GM19468 (cell line): ENCODE data around the gene S100A3.
"Not testable (repeated sequence)": the region's sequence is repeated elsewhere in the genome, so short reads cannot be mapped to it uniquely, and the experiment has no call there.

Experiments
- ATAC-seq: cut with Tn5 transposase; IDR thresholded peaks from one replicate; pipeline ENCODE4 v1.9.1; 2021; ENCODE audit warnings: mild to moderate bottlenecking, moderate library complexity, moderate number of reproducible peaks; ENCODE audit not compliant: unreplicated experiment; ENCODE audit errors: extremely low read depth

The S100A3 gene, protein sequence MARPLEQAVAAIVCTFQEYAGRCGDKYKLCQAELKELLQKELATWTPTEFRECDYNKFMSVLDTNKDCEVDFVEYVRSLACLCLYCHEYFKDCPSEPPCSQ

DNA sequence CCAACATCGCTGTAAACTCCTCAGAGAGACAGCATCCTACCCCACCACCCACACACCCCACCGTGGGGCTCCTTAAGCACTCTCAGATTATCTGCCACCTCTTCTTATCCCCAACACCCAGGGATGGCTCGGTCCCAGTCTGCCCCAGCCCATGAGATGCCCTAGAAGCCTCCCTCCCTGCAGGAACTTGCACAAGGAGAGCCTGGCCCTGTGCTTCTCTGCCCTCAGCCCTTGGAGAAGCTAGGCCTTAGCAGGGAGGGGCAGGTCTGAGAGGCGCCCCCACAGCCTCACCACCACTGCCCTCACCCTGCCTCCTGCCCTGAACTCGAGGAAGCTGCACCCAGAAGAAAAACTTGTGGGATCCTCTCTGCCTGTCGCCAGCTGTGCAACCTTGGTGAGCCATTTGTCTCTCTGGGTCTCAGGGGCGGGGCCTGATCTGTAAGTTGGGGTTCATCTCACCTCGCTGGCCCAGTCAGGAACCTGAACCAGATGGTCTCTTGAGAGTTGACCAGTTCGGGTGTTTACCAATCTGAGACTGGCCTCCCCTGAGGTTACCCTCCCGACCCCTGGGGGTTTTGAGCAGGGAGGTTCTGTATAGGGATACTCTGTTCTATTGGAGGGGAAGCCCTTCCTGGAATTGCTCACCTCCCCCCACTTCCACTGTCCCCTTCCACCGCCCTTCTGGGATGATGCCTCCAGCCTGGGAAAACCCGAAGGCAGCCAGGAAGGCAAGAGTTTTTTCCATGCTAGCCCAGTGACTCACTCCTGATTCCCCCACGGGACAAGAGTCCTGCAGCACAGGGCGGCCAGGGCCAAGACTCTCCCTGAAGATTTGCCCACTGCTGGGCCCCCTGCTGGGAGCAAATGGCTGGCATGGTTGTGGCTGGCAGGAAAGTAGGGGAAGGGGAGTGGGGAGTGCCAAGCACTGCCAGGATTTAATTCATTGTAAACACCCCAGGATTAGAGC, at the start of gene S100A3:
Gene S100A3 (minus strand): TSS at position 537 of the 967 bp plus-strand sequence. CDS start 773 bp downstream, outside the sequence.
- no peak for ATAC-seq

DNA sequence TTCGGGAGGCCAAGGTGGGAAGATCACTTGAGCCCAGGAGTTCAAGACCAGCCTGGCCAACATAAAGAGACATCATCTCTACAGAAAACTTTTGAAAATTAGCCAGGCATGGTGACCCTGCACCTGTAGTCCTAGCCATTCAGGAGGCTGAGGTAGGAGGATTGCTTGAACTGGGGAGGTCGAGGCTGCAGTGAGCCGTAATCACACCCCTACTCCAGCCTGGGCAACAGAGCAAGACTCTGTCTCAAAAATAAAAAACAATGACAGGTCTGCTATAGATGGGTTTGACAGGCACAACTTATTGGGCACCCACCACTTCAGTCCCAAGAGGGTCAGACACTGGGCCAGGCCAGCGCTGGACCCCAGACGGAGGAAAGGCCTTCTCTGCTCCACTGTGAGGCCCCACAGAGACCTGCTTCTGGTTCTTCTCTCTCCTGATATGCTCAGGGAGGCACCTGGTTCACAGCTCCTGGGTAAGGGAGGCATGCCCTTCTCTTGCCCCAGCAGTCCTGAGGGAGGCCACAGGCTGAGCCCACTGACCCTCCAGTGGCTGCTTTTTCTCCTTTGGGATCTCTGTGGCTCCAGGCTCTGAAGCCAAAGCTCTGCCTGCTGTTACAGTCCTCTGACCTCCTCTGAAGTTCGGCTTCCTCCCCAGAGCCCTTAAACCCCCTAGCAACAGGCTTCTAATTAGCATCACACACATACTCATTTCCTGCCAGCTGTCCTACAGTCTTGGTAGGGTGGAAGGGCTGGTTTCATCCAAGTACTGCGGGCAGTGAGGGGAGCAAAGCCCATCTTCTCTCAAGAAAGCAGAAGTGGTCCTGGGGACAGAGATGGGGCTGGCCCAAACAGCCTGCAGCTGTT, 49.5 kb upstream of the S100A3 start:
- peak; percentile 92 for ATAC-seq

DNA sequence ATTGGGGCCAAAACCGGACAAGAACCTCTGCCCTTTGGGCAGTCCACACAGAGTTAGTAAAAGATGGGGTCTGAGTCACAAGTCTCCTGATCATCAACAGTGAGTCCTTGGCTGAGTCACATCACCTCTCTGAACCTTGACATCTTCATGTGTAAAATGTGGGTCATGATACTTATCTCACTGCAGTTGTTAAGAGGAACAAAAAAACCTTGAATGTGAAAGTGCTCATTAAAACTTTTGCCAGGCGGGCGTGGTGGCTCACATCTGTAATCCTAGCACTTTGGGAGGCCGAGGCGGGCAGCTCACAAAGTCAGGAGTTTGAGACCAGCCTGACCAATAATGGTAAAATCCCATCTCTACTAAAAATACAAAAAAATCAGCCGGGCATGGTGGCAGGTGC, 48.1 kb upstream of the S100A3 start:
- ATAC-seq = no peak

DNA sequence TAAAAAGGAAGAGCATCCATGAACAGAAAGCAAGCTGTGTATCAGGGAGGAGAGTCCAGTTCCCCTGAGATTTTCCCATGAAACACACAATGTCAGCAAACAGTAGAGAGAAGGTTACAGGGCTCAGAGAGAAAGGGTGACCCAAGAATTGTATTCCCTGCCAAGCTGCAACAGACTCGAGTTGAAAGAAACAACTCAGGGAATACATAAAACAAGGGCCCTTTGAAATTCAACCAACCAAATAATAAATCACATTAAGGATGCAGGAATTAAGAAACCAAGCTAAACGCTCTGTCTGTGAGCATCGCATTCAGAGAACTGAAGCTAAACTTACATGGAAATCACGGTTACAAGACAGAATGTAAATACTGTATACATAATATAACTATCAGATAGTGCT, 43.7 kb upstream of the S100A3 start:
- ATAC-seq = no peak

DNA sequence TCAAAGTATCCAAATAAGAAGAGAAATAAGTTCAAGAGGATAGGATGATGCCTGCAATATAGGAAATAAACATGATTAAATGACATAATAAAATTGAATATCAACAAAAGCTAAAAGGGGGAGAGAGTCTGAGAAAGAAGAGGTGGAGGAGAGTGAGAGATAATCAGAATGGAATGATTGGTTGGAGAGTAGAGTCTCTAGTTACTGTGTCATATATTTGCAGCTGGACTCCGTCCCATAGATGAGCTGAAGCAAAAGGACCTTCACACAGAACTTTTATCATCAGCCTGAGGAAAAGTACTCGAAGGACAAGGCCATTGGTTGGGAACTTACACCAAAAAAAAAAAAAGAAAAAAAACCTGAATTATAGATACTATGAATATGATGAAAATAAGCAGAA, 39.4 kb upstream of the S100A3 start:
- no peak for ATAC-seq

DNA sequence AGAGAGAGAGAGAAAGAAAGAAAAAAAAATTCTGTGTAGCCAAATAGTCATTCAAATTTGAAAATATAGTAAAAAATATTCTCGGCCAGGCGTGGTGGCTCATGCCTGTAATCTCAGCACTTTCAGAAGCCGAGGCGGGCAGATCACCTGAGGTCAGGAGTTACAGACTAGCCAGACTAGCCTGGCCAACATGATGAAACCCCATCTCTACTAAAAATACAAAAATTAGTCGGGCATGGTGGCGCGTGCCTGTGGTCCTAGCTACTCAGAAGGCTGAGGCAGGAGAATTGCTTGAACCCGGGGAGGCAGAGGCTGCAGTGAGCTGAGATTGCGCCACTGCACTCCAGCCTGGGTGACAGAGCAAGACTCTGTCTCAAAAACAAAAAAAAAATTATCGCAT, 39.0 kb upstream of the S100A3 start:
- ATAC-seq = not testable (repeated sequence)

DNA sequence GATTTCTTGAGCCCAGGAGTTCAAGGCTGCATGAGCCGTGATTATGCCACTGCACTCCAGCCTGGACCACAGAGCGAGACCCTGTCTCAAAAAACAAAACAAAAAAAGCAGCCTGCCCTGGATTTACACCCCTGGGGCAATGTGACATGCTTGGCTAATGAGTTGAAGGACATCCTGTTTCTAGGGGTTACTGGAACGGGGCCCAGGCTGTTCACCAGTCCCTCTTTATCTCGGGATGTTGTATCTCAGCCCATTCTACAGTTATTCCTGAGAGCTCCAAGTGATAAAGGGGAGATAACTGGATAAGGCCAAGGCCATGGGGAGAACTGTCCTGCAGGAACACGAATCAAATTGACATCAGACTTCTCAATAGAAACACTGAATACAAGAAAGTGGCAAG, 38.3 kb upstream of the S100A3 start:
- no peak for ATAC-seq

DNA sequence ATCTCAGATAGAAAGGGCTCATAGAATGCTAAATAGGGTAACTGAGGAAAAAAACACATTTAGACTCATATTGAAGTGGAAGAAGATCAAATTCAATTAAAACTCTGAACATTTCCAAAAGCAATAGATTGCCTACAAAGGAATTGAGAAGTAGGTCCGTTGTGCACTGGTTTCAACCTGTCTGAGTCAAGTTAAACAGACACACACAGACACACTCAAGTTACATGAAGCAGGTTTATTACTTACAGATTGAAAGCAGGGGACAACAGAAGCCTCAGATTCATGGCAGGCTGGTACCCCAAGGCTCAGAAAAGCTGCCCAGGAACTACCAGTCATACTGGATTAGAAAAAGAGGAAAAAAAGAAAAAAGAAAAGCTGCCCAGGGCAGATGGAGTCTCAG, 37.3 kb upstream of the S100A3 start:
- no peak for ATAC-seq

DNA sequence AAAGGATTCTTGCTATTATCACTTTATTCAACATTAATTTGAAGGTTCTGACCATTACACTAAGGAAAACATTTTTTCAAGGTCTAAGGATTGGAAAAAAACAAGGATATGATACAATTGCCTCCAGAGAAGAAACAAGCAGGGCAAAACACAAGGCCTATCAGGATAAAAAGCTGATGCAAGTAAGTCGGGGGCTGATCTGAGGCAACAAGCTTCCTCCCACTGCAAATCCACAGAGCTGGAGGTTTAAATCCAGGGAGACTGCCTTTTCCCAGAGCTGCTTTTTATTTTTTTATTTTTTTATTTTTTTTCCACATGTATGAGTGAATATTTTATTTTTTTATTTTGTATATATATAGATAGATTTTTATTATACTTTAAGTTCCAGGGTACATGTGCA, 35.9 kb upstream of the S100A3 start:
- ATAC-seq = no peak

DNA sequence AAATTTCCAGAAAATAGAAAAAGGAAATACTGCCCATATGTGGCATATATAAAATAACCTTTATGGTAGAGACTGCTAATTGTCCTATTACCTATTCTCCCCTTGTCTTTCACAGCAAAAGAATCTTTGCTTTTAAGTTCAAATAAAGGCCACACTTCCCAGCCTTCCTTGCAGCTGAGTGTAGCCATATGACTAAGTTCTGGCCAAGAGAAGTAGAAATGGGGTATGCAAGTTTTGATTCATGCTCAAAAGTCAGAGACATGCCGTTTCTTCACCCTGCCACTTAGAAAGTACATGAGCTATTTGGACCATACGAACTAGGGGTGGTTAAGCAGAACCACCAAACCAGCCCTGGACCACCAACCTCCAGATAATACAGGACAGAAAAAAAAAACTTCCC, 34.9 kb upstream of the S100A3 start:
- no peak for ATAC-seq

DNA sequence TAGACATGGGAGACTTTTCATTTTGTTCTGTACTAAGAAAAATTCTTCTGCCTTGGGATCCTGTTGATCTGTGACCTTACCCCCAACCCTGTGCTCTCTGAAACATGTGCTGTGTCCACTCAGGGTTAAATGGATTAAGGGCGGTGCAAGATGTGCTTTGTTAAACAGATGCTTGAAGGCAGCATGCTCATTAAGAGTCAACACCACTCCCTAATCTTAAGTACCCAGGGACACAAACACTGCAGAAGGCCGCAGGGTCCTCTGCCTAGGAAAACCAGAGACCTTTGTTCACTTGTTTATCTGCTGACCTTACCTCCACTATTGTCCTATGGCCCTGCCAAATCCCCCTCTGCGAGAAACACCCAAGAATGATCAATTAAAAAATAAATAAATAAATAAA, 34.5 kb upstream of the S100A3 start:
- ATAC-seq = not testable (repeated sequence)

DNA sequence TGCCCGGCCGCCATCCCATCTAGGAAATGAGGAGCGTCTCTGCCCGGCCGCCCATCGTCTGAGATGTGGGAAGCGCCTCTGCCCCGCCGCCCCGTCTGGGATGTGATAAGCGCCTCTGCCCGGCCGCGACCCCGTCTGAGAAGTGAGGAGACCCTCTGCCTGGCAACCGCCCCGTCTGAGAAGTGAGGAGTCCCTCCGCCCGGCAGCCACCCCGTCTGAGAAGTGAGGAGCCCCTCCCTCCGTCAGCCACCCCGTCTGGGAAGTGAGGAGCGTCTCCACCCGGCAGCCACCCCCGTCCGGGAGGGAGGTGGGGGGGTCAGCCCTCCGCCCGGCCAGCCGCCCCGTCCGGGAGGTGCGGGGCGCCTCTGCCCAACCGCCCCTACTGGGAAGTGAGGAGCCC, 33.8 kb upstream of the S100A3 start:
- not testable (repeated sequence) for ATAC-seq

DNA sequence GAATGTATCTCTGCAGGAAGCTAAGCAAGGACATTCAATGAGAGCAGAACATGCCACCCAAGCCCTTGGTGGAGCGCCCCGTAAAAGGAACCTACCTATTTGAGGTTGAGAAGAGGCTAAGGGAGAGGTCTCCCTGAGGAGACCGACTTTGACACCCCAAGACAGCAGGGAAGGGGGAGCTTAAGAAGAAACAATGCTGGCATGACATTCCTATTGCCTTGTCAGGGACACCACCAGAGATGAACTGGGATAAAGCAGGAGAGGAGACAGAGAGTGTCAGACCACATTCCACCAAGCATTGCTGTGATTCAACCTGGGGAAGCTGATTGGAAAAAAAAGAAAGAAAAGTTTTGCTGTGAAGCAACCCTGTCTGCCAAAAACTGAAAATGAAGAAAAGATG, 29.9 kb upstream of the S100A3 start:
- ATAC-seq = no peak

DNA sequence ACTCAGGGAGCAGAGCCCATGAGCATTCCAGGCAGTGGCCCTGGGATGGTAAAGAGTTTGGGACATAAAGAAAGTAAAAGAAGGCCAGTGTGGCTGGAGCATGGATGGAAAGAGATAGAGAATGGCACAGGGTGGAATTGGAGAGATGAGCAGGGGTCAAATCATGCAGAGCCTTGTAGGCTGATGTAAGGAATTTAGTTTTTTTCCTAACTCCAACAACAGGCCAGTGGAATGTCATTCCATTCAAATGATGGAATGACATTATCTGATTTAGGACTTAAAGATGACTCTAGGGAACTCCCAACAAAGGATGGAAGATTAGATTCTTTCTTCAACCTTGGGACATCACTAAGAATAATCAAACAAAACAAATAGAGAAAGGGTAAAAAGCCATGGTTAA, 29.4 kb upstream of the S100A3 start:
- no peak for ATAC-seq

DNA sequence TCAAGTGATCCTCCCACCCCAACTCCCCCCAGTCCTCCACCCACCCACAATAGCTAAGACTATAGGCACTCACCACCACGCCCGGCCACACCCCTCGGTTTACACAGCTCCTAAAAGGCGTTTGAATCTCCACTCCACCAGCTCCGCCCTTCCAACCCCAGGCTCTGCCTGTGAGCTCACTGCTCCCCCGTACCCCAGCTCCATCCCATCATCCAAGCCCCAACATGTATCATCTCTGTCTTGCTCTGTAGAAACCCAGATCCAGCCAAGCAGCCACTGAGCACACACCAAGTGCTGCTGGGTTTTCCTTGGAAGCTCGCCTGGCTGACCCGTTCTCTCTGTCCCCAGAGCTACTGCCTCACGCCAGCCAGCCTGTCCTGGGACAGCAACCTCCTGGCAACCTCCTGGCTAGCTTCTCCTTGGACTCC, 28.6 kb upstream of the S100A3 start:
- no peak for ATAC-seq

DNA sequence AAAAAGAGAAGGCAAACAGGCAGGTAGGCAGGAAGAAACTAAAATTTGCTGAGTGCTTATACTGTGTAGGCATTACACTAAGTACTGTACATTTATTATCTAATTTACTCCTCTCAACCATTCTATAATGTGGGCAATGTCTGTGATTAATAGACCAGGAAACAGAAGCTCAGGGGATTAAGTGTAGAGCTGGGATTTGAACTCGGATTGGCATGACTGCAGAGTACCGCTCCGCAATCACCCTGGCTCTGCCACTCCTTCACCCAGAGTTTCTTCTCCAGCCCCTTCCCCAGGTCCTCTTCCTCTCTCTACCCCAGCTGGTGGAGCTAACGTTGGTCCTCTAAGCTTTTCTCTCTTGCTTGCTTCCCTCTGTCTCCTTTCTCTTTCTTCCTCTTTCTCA, 28.1 kb upstream of the S100A3 start:
- no peak for ATAC-seq

DNA sequence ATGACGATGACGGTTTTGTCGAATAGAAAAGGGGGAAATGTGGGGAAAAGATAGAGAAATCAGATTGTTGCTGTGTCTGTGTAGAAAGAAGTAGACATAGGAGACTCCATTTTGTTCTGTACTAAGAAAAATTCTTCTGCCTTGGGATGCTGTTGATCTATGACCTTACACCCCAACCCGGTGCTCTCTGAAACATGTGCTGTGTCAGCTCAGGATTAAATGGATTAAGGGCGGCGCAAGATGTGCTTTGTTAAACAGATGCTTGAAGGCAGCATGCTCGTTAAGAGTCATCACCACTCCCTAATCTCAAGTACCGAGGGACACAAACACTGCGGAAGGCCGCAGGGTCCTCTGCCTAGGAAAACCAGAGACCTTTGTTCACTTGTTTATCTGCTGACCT, 26.4 kb upstream of the S100A3 start:
- ATAC-seq = not testable (repeated sequence)

DNA sequence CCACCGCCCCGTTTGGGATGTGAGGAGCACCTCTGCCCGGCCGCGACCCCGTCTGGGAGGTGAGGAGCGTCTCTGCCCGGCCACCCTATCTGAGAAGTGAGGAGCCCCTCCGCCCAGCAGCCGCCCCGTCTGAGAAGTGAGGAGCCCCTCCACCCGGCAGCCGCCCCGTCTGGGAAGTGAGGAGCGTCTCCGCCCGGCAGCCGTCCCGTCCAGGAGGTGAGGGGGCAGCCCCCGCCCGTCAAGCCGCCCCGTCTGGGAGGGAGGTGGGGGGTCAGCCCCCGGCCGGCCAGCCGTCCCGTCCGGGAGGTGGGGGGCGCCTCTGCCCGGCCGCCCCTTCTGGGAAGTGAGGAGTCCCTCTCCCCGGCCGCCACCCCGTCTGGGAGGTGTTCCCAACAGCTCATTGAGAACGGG, 26.0 kb upstream of the S100A3 start:
- ATAC-seq = not testable (repeated sequence)

DNA sequence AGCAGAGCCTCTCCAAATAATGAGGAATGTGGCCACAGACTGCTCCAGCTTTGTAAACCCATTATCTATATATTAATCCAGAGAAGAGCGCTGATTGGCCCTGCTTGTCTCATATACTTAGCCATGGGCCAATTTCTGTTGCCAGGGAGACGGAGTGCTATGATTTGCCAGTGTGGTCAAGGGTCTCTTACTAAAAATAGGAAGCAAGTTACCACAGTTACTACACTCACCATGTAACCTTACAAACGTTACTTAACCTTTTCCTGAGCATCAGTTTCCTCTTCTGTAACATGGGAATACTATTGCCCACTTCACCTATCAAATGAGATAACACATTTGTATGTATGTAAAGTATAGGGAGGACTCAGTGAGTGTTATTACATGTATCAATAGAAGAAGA, 24.3 kb upstream of the S100A3 start:
- ATAC-seq = no peak

DNA sequence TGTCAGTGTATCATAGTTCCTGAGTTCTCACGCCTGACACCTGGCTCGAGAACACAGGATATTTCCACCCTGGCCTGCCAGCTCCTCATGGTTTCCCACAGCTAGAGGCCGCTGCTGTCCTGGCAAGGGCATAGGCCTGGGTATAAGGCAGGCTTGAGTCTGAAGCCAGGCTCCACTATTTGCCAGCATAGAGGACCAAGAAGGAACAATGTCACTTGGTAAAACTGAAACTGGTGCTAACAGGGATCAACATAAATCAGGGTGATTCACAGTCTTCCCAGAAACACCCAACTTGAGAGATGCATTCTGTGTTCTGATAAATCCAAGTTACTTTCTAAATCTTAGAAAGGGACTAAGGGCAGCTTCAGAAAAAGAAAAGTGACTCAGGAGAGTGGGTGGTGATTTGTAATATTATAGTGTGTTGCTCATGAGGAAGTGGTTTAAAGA, 23.5 kb upstream of the S100A3 start:
- peak; percentile 26 for ATAC-seq

DNA sequence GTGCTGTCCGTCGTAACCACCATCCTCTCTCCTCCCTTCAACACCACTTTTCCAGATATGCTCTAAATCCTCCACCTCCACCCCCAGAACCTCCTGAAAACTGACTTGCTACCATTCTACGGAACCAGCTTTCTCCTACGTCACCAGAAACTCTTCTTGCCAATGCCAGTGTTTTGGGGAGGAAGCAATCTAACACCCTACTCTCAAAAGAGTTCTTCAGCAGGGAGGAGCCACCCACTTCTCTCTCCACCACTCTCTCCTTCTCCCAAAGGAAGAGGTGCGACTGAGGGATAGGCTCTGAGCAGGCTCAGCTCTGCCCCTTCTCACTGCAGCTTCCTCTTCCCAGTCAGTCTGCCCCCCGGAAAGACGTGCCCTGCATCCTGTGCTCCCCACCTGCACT, 22.6 kb upstream of the S100A3 start:
- ATAC-seq = no peak
